Lower lobe of right lung (tissue), 2 donors: ENCODE results near the gene CXCL10. TPM values are rescaled to one million over a fixed set of nuclear protein-coding genes. Genes with fewer than 3 reads are reported as not detected.

Experiments used
- ATAC-seq, 2 donors: fragments of 200-7000 bp; cut with Tn5 transposase; one replicate each; pipeline ENCODE4 v1.9.1; 2020 to 2022; ENCODE audit warnings: mild to moderate bottlenecking in 2 of 2, moderate library complexity in 2 of 2
- DNase-seq: peaks from one replicate; pipeline ENCODE4 v3.0.0-alpha.2; 2020
- H3K27ac ChIP-seq: fragments of 200-600 bp; one replicate; pipeline ENCODE4 v1.8.0; 2022
- H3K27me3 ChIP-seq: fragments of 200-600 bp; one replicate; pipeline ENCODE4 v1.8.0; 2022; ENCODE audit warnings: low read depth
- H3K36me3 ChIP-seq: fragments of 200-600 bp; one replicate; pipeline ENCODE4 v1.8.0; 2022; ENCODE audit warnings: mild to moderate bottlenecking
- H3K4me1 ChIP-seq: fragments of 200-600 bp; one replicate; pipeline ENCODE4 v1.8.0; 2022
- H3K4me3 ChIP-seq: fragments of 200-600 bp; one replicate; pipeline ENCODE4 v1.8.0; 2022; ENCODE audit warnings: mild to moderate bottlenecking
- H3K9me3 ChIP-seq: fragments of 200-600 bp; one replicate; pipeline ENCODE4 v1.8.0; 2022
- intact Hi-C: fragments of 100-400 bp; cut with DNase I; formaldehyde crosslinking; loops from one replicate; pipeline ENCODE4 v1.11.0; 2022
- total RNA-seq: library from RNA; stranded (reverse); fragmentation: NEBNext Ultra II Directional; extraction: Animal tissue kit (Norgen Biotek cat#: 25700); gene quantifications from one replicate; pipeline ENCODE4 v1.2.1, GENCODE V29; 2021
- TF ChIP-seq, protein P1 (sequence below): fragments of 200-600 bp; IDR thresholded peaks from one replicate; pipeline ENCODE4 v1.8.0; 2022; ENCODE audit warnings: antibody characterized with exemption, mild to moderate bottlenecking
- donor health status: DM: no; HTN: yes; CAD: no; lungs with severe emphysema.

Gene CXCL10
- total RNA-seq, 1 donor from 2014 or later = 3.3 TPM

DNA sequence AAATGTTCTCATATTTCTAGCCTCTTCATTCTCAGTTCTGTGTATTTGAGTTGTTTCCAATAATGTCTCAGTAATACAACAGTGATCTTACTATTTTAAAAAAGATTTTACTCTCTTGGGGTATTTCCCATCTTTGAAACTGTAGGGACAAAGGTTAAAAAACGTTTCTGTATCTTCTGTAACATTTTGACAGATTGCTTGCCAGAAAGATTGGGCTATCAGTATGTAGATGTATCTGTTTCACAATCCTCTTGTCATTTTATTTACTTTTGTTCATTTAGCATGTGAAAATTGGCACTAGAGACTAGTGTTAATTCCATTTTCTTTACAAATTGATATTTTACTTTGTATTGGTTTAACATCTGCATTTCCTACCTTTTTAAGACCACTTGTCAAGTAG is 9.8 kb downstream of the CXCL10 start:
- Histone ChIP-seq H3K4me3 (no peak overlapping the region), H3K27me3 (no peaks in the 10 kb centered on the region), H3K4me1 (peaks cover 8% of the 10 kb centered on the region), H3K9me3 (no peaks in the 10 kb centered on the region), H3K36me3 (no peaks in the 10 kb centered on the region), H3K27ac (no peak overlapping the region)
- no peak for DNase-seq
- TF ChIP-seq, protein P1, sequence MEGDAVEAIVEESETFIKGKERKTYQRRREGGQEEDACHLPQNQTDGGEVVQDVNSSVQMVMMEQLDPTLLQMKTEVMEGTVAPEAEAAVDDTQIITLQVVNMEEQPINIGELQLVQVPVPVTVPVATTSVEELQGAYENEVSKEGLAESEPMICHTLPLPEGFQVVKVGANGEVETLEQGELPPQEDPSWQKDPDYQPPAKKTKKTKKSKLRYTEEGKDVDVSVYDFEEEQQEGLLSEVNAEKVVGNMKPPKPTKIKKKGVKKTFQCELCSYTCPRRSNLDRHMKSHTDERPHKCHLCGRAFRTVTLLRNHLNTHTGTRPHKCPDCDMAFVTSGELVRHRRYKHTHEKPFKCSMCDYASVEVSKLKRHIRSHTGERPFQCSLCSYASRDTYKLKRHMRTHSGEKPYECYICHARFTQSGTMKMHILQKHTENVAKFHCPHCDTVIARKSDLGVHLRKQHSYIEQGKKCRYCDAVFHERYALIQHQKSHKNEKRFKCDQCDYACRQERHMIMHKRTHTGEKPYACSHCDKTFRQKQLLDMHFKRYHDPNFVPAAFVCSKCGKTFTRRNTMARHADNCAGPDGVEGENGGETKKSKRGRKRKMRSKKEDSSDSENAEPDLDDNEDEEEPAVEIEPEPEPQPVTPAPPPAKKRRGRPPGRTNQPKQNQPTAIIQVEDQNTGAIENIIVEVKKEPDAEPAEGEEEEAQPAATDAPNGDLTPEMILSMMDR = no peak
- no peak for ATAC-seq
- intact Hi-C loops = no loop called here

DNA sequence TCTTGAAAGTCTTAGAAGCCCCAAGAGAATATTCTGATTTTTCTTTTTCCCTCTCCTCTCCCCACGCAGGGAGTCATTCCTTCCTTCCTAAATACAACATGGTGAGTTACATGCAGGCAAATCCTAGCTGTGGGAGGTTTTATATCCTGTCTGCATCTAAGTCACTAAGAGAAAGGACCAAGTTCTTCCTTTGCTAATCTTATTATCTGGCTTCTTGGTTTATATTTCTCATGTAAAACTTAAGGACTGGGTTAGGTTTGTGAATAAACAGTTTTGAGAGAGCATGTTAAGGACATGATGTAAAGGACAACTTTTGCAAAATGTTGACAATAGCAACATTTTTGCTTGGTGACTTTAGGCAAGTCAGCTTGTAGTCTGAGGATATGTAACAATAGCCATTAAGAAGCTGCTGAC is 10.9 kb downstream of the CXCL10 start:
- TF ChIP-seq, protein P1 = no peak
- H3K4me3 ChIP-seq = no peak overlapping the region

DNA sequence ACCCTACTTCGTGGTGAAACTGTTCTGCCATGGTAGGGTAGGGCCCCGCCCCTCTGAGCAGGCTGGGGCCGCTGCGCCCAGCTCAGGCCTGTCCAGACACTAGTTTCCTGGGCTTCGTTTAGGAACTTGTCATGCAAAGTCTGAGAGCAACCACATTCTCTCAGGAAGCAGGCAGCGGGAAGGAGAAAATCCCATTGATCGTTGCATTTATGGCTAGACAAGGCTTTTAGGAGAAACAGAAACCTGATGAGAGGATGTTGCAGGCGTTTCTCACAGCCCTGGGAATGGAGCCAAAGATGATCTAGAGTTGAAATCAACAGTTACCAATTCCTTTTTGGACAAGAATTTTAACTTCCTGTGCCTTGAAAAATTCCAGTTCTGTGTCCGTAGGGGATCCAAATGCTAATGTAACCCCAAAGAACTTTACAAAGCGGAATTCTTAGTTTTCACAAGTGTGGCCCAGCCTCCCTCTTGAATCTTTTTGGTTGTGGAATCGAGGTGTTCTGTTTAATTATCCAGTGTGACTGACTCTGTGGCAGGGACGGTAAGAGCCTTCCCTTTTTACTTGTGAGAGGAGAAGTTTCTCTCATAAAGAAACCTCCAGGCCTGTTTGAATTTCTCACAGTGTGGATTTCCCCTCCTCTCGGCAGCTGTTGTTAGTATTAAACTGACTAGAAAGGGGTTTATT is 11.5 kb downstream of the CXCL10 start:
- Histone ChIP-seq H3K27ac (peak overlapping the region; percentile 65), H3K4me1 (peaks cover 8% of the 10 kb centered on the region), H3K9me3 (no peaks in the 10 kb centered on the region), H3K4me3 (no peak overlapping the region), H3K36me3 (no peaks in the 10 kb centered on the region), H3K27me3 (no peaks in the 10 kb centered on the region)
- ATAC-seq (peak in 1 of 2 donors; percentile 62), DNase-seq (no peak)
- TF ChIP-seq, protein P1 = no peak
- intact Hi-C loops = no loop called here

More for the DNA sequence above, 10.9 kb downstream of the CXCL10 start:
- H3K36me3 ChIP-seq = no peaks in the 10 kb centered on the region
- H3K27me3 ChIP-seq = no peaks in the 10 kb centered on the region
- H3K27ac ChIP-seq = peak overlapping the region; percentile 65
- no peak for DNase-seq
- intact Hi-C loops = no loop called here
- no peak for ATAC-seq
- H3K4me1 ChIP-seq = peaks cover 8% of the 10 kb centered on the region
- no peaks in the 10 kb centered on the region for H3K9me3 ChIP-seq

DNA sequence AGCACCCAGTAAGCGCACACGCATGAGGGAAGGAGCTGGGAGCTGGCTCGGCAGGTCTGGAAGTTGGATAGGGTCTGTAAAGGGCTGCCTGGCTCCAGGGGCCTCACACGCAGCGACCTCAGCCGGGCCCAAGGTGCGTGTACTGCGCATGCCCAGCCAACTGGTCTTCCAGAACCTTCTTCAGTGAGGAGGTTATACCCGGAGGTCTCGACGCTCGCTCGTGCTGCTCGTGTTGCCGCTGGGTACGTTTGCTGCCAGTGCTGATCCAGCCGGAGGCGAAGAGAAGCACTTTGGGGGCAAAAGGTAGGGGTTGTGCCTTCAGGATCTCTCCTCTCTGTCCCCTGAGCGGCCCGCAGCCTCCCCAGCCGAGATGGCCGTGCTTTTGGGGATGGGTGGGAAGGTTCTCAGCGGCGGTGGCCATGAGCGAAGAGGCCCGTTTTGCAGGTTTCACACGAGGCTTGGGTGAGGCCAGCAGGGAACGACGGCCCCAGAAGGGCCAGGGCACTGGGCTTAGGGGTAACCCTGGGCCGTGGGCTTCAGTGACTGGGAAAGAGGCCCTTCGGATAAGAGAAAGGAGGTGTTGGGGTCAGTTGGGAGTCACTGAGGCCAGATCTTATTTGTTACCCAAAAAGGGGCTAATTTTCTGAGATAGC is 12.2 kb downstream of the CXCL10 start:
- H3K27ac ChIP-seq = peak overlapping the region; percentile 65
- DNase-seq = no peak
- intact Hi-C loops = no loop called here

DNA sequence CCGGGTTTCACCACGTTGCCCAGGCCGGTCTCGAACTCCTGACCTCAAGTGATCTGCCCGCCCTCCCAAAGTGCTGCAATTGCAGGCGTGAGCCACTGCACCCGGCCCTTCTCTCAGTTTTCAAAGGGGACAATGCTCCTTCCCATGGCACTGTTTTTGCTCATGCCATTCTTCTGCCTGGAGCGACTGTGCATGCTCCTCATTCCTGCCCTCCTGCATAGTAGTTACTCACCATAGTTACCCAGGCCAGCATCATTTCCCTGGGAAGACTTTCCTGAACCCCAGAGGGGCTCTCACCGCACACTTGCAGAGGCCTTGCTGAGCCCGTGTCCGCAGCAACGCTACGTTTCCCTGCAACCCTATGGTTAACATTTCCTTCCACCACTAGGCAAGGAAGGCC is 12.7 kb downstream of the CXCL10 start:
- no peak overlapping the region for H3K27ac ChIP-seq
- intact Hi-C loops = no loop called here
- H3K36me3 ChIP-seq = no peaks in the 10 kb centered on the region
- TF ChIP-seq, protein P1 = no peak
- no peak overlapping the region for H3K4me3 ChIP-seq
- ATAC-seq (no peak), DNase-seq (no peak)
- H3K27me3 ChIP-seq = no peaks in the 10 kb centered on the region
- peaks cover 8% of the 10 kb centered on the region for H3K4me1 ChIP-seq
- H3K9me3 ChIP-seq = no peaks in the 10 kb centered on the region

More for the DNA sequence above, 12.2 kb downstream of the CXCL10 start:
- peaks cover 8% of the 10 kb centered on the region for H3K4me1 ChIP-seq
- H3K9me3 ChIP-seq = no peaks in the 10 kb centered on the region
- H3K36me3 ChIP-seq = no peaks in the 10 kb centered on the region
- TF ChIP-seq, protein P1 = no peak
- ATAC-seq = peak in 1 of 2 donors; percentile 32
- no peaks in the 10 kb centered on the region for H3K27me3 ChIP-seq
- H3K4me3 ChIP-seq = no peak overlapping the region
